Measurements from ENCODE around the gene PGM2L1. TPM values are rescaled to one million over a fixed set of nuclear protein-coding genes. Genes with fewer than 3 reads are reported as not detected.

The PGM2L1 gene
- total RNA-seq, 1 donor from 2014 or later, result 1.6 TPM

DNA sequence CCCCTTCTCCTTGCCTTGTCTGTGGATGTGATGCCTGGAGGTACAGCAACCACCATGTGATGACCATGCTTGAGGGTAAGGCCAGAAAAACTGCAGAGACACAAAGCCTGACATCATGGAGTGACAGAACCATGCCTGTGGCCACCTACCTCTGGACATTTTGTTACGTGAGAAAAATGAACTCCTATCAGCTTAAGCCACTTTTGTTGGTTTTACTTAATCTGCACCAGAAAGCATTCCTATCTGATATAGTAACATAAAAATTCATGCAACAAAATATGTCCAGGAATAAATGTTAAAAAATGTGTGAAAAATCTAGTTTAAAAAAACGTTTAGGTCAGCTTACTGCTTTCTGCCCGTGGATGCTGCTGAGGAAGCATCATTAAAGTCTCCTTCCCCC is 44.2 kb downstream of the PGM2L1 start:
- DNase-seq, result no peak
- Histone ChIP-seq H3K9me3 (replicated peaks) (no peaks in the 10 kb centered on the region), H3K4me3 (no peak overlapping the region), H3K27ac (replicated peaks) (no peak overlapping the region), H3K27me3 (ENCODE audit: low read depth) (no peaks in the 10 kb centered on the region), H3K36me3 (peaks cover 6% of the 10 kb centered on the region), H3K4me1 (no peaks in the 10 kb centered on the region)
- TF ChIP-seq, protein P1, sequence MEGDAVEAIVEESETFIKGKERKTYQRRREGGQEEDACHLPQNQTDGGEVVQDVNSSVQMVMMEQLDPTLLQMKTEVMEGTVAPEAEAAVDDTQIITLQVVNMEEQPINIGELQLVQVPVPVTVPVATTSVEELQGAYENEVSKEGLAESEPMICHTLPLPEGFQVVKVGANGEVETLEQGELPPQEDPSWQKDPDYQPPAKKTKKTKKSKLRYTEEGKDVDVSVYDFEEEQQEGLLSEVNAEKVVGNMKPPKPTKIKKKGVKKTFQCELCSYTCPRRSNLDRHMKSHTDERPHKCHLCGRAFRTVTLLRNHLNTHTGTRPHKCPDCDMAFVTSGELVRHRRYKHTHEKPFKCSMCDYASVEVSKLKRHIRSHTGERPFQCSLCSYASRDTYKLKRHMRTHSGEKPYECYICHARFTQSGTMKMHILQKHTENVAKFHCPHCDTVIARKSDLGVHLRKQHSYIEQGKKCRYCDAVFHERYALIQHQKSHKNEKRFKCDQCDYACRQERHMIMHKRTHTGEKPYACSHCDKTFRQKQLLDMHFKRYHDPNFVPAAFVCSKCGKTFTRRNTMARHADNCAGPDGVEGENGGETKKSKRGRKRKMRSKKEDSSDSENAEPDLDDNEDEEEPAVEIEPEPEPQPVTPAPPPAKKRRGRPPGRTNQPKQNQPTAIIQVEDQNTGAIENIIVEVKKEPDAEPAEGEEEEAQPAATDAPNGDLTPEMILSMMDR (IDR thresholded peaks at IDR 0.05; ENCODE audit: borderline replicate concordance), result no peak
- intact Hi-C loops (cut with micrococcal nuclease), result no loop called here

DNA sequence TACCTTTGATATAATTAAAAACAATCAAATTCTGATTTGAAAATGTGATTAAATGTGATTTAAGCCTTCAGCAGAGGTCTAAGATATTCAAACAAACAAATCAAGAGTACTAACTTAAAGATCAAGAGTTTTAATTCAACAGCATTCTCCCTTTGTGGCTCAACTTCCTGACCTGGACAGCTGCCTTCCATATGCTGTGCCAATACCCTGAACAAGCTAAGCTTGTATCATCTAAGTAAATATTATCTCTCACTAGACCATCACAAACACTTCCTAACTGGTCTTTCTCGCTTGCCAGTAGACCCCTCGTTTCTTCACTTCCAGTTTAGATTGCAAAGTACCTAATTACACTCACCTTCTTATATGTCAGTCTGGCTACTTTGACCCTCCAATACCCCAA is 50.9 kb downstream of the PGM2L1 start:
- no peak for DNase-seq
- TF ChIP-seq, protein P1 (IDR thresholded peaks at IDR 0.05; ENCODE audit: borderline replicate concordance), result no peak
- H3K4me1 ChIP-seq, result no peaks in the 10 kb centered on the region
- intact Hi-C loops (cut with micrococcal nuclease), result no loop called here
- H3K36me3 ChIP-seq, result no peaks in the 10 kb centered on the region
- H3K9me3 ChIP-seq (replicated peaks), result no peaks in the 10 kb centered on the region
- no peak overlapping the region for H3K4me3 ChIP-seq
- no peak overlapping the region for H3K27ac ChIP-seq (replicated peaks)
- no peaks in the 10 kb centered on the region for H3K27me3 ChIP-seq (ENCODE audit: low read depth)

DNA sequence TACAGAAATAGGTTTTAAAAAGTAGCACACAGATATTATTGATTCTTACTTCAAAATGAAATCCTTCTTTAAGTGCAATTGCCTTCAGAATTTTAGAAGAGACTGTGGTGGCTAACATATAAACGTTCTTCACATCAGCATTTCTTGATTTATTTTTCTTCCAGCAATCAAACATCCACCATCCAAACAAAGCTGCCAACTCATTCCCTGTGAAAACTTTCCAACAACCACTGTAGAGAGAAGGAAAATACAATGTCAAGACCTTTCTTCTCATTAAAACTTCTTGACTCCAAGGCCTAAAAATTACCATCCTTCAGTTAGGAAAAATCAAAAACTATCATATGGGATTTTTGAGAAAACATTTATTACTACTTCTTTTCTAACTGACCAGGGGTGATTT is 52.8 kb downstream of the PGM2L1 start:
- intact Hi-C loops (cut with micrococcal nuclease), result no loop called here
- H3K36me3 ChIP-seq, result no peaks in the 10 kb centered on the region
- no peaks in the 10 kb centered on the region for H3K4me1 ChIP-seq
- no peaks in the 10 kb centered on the region for H3K27me3 ChIP-seq (ENCODE audit: low read depth)
- H3K27ac ChIP-seq (replicated peaks), result no peak overlapping the region
- DNase-seq, result no peak
- TF ChIP-seq, protein P1 (IDR thresholded peaks at IDR 0.05; ENCODE audit: borderline replicate concordance), result no peak
- H3K4me3 ChIP-seq, result no peak overlapping the region
- H3K9me3 ChIP-seq (replicated peaks), result no peaks in the 10 kb centered on the region

DNA sequence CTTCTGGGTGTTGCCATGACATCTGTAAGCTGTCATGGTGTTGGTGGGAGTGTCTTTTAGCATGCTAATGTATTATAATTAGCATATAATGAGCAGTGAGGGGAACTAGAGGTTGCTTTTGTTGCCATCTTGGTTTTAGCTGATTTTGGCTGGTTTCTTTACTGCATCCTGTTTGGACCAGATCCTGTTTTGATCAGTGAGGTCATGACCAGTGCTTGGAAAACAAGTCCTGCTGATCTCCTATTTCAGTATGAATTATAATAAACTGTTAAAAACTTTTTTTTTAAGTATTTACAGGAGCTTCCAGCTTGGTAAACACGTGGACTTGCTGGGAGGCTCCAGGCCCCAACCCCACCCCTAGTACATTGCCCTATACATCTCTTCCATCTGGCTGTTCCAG is 56.3 kb downstream of the PGM2L1 start:
- Histone ChIP-seq H3K27me3 (ENCODE audit: low read depth) (no peaks in the 10 kb centered on the region), H3K36me3 (no peaks in the 10 kb centered on the region), H3K4me3 (no peak overlapping the region), H3K9me3 (replicated peaks) (no peaks in the 10 kb centered on the region), H3K27ac (replicated peaks) (no peak overlapping the region), H3K4me1 (no peaks in the 10 kb centered on the region)
- TF ChIP-seq, protein P1 (IDR thresholded peaks at IDR 0.05; ENCODE audit: borderline replicate concordance), result no peak
- no peak for DNase-seq
- intact Hi-C loops (cut with micrococcal nuclease), result no loop called here

DNA sequence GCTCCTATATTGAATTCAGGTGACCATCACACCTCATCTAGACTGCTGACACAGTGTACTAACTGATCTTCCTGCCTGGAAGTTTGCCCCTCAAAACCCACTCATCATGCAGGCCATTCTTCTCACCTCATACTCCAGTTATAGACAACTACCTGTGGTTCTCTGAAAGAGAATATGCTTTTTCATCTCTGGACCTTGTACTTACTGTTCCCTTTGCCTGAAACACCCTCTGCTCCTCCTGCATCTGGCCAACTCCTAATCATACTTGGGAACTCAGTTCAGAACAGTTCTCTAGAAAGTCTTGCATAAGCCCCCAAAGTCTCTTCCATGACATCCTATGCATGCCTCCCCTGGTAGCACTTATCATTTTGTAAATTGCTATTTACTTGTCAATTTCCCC is 58.6 kb downstream of the PGM2L1 start:
- intact Hi-C loops (cut with micrococcal nuclease), result loop anchor here (10.0 kb wide), 1 partner anchor 85 kb away; no protein-coding TSS in a partner anchor
- TF ChIP-seq, protein P1 (IDR thresholded peaks at IDR 0.05; ENCODE audit: borderline replicate concordance), result no peak
- Histone ChIP-seq H3K36me3 (no peaks in the 10 kb centered on the region), H3K27me3 (ENCODE audit: low read depth) (no peaks in the 10 kb centered on the region), H3K9me3 (replicated peaks) (no peaks in the 10 kb centered on the region), H3K4me3 (no peak overlapping the region), H3K27ac (replicated peaks) (no peak overlapping the region), H3K4me1 (no peaks in the 10 kb centered on the region)
- DNase-seq, result no peak

DNA sequence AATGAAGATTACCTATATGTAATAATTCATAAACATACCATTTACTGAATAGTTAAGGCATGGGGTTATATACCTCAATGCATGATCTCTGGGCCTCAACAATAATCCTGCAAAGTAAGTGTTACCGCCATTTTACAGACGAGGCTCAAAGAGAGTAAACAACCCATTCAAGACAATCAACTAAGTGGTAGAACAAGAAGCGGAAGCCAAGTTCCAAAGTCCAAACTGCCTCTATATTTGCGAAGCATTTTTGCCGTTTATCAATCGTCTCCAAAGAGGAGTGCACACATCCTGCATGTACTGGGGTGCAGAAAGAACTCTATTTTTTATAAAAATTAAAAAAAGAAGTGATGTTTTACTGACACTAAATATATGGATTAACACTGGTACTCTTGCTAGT is 59.3 kb downstream of the PGM2L1 start:
- no peak for DNase-seq
- intact Hi-C loops (cut with micrococcal nuclease), result loop anchor here (10.0 kb wide), 1 partner anchor 84 kb away; no protein-coding TSS in a partner anchor
- no peaks in the 10 kb centered on the region for H3K36me3 ChIP-seq
- TF ChIP-seq, protein P1 (IDR thresholded peaks at IDR 0.05; ENCODE audit: borderline replicate concordance), result no peak
- H3K27ac ChIP-seq (replicated peaks), result no peak overlapping the region
- H3K4me3 ChIP-seq, result no peak overlapping the region
- no peaks in the 10 kb centered on the region for H3K9me3 ChIP-seq (replicated peaks)
- no peaks in the 10 kb centered on the region for H3K4me1 ChIP-seq
- H3K27me3 ChIP-seq (ENCODE audit: low read depth), result no peaks in the 10 kb centered on the region

Measured in left ventricle myocardium inferior (tissue), 1 donor.